Measurements from ENCODE around the gene TLE4.

TLE4 gene

DNA sequence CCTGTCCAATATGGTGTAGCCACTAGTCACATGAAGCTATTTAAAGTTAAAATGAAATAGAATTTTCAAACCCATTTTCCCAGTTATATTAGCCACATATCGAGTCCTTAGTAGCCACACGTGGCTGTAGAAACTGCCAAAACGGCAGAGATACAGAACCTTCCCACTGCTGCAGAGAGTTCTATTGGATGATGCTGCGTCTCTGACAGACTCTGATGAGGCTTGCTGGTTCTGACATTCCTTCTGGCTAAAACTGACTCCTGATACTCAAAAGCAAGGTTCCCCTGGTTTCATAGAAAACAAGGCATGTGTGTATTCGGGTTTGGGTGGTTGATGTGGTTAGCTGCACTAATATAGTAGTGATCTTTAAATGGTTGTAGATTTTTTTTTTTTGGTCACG, 91.5 kb downstream of the TLE4 start:
- in situ Hi-C loops (cut with MboI; ENCODE audit: low pct_unique_long_range_greater_than_20kb, low sequenced_read_pairs, unreplicated experiment) = no loop called here
- DNase-seq (ENCODE audit: low spot score) = no peak
- no peak for TF ChIP-seq CTCF (IDR thresholded peaks at IDR 0.05; ENCODE audit: extremely low read depth, insufficient read depth, missing control alignments)

DNA sequence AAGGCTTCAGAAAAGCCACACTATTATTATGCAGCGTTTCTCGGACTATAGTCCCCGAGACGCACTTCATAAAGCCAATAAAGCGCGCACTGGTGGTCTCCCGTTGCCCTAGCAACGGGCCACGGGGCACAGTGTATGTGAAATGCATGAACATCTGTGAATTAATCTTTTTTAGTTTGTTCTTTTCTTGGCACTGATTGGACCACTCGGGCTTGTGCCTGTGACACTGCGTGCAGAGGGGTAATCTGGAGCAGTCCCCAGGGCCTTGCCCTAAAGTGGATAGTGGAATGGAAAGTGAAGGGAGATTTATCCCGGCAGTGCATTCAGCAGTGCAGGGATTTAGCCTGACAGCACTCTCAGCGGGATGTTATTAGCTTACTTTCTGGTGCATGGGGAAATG, 92.1 kb downstream of the TLE4 start:
- no peak for TF ChIP-seq CTCF (IDR thresholded peaks at IDR 0.05; ENCODE audit: extremely low read depth, insufficient read depth, missing control alignments)
- in situ Hi-C loops (cut with MboI; ENCODE audit: low pct_unique_long_range_greater_than_20kb, low sequenced_read_pairs, unreplicated experiment) = no loop called here
- no peak for DNase-seq (ENCODE audit: low spot score)

- no peak for TF ChIP-seq CTCF (IDR thresholded peaks at IDR 0.05; ENCODE audit: extremely low read depth, insufficient read depth, missing control alignments)
- no peak for DNase-seq (ENCODE audit: low spot score)
- in situ Hi-C loops (cut with MboI; ENCODE audit: low pct_unique_long_range_greater_than_20kb, low sequenced_read_pairs, unreplicated experiment) = no loop called here
Measured at GRCh38 chr9:79664375-79664831, 92.6 kb downstream of the TLE4 start.

DNA sequence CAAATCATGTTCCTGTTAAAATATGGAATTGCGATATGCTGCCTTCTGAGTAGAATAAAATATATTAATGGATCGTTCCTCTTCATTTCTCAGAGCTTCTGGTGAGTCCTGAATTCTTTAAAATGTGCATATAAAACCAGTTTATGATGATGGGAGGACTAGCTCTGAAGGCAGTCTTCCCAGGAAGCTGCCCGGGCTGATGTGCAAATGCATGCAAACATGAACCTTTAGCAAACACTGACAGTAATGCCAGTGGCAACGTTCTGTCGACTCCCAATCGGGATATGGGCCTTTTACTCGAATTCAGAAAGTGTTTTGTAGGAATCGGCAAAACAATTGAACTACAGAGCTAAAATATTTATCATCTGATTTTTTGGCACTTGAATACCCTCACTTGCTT, 93.6 kb downstream of the TLE4 start:
- no peak for TF ChIP-seq CTCF (IDR thresholded peaks at IDR 0.05; ENCODE audit: extremely low read depth, insufficient read depth, missing control alignments)
- DNase-seq (ENCODE audit: low spot score) = no peak
- in situ Hi-C loops (cut with MboI; ENCODE audit: low pct_unique_long_range_greater_than_20kb, low sequenced_read_pairs, unreplicated experiment) = no loop called here

GRCh38 chr9:79665931-79666330, 94.2 kb downstream of the TLE4 start:
- in situ Hi-C loops (cut with MboI; ENCODE audit: low pct_unique_long_range_greater_than_20kb, low sequenced_read_pairs, unreplicated experiment) = no loop called here
- TF ChIP-seq CTCF (IDR thresholded peaks at IDR 0.05; ENCODE audit: extremely low read depth, insufficient read depth, missing control alignments) = no peak
- no peak for DNase-seq (ENCODE audit: low spot score)

DNA sequence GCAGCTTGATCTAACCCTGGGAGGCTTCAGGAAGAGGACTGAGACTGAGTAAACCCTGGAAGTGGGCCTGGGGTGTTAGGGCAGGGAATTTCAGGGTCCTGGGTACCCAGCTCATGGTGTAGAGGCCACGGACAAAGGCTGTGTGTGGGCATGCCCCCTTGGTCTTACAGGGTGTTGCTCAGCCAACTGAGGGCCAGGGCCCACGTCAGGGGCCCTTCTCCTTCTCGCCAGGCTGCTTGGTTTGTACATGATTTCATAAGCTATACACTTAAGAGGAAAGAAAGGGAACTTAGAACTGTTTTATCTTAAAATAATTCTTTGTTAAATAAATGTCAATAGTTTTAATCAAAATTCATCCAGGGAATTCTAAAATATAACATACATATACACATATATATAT, 95.4 kb downstream of the TLE4 start:
- DNase-seq (ENCODE audit: low spot score) = no peak
- in situ Hi-C loops (cut with MboI; ENCODE audit: low pct_unique_long_range_greater_than_20kb, low sequenced_read_pairs, unreplicated experiment) = no loop called here
- no peak for TF ChIP-seq CTCF (IDR thresholded peaks at IDR 0.05; ENCODE audit: extremely low read depth, insufficient read depth, missing control alignments)
